HG02970 (cell line): ENCODE measurements around the gene MTRF1L.
"Not testable (repeated sequence)": the region's sequence is repeated elsewhere in the genome, so short reads cannot be mapped to it uniquely, and the experiment has no call there.

Source experiments
- ATAC-seq: cut with Tn5 transposase; IDR thresholded peaks from one replicate; pipeline ENCODE4 v1.9.1; 2021; ENCODE audit warnings: mild to moderate bottlenecking, moderate library complexity, moderate number of reproducible peaks; ENCODE audit not compliant: unreplicated experiment, low FRiP score

MTRF1L gene

DNA sequence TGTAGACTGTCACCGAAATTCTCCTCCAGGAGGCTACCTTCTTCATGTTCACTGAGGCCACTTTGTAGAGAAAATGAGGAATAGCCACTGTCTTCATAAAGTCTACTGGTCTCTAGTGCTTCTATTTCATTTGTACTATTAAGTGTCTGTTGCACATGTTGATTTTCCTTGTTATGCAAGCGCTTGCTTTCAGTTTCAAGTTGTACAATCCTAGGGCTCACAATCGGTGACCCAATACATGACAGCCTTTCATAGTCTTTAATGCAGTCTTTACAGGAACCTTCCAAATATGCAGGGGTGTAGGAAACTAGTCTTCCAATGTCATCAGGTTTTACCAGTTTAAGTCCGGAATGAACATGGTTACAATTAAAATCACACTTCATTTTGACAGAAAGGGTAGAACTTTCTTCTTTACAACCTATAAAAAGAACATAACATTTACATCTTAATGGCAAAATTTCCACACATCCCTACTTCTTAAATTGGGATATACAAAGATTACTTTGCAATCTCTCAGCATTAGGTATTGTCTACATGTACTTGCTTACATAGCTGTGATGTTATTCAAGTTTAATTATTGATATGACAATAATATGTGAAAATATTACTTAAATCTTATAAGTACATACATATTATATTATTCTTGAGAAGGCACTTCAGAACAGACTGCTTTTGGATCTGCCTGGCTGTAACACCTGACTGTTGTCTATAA, 27.1 kb downstream of the MTRF1L start:
- ATAC-seq: peak; percentile 51

DNA sequence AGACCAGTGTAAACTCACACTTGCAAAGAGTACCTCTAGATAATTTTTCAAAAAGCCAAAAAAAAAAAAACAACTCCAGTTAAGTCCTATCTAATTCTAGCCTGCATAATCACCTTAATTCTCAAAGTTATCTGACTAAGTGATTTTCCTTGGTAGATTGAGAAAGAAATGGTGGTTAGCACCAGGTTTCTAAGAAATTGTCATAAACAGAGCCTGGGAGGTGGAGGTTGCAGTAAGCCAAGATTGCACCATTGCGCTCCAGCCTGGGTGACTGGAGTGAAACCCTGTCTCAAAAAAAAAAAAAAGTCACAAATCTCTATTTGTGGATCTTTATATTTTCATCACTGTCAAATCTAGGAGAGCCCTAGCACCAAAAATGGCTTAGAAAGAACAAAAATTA, 28.6 kb downstream of the MTRF1L start:
- no peak for ATAC-seq

DNA sequence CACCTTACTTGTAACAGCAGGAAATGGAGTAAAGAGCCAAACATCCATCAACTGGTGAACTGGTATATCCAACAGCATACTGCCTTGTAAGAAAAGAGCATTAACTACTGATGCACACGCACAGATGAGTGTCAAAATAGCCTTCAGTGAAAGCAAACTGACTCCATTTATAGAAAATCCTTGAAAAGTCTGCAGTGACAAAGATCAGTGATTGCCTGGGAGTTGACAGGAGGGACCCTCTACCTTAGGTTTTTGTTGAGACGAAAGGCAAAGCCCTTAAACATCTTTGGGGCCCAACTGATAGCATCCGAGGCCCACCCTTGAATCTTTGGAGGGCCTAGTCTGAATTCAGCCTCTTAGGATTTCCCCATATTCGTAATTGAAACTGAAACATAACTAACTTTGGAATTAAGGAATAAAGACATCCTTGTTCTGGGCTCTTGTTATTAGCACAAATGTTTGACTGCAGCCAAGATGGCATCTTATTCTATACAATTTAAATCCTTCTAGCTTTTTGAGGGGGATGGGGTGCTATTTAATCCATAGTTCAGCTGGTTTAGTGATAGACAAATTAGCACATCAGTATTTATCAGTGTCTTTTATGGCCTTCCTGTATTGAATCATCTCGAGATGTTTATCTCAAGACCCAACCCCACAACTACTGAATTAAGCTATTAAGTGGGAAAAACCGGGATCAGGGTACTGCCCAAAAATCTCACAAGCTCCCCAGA, 32.7 kb downstream of the MTRF1L start:
- ATAC-seq: no peak

DNA sequence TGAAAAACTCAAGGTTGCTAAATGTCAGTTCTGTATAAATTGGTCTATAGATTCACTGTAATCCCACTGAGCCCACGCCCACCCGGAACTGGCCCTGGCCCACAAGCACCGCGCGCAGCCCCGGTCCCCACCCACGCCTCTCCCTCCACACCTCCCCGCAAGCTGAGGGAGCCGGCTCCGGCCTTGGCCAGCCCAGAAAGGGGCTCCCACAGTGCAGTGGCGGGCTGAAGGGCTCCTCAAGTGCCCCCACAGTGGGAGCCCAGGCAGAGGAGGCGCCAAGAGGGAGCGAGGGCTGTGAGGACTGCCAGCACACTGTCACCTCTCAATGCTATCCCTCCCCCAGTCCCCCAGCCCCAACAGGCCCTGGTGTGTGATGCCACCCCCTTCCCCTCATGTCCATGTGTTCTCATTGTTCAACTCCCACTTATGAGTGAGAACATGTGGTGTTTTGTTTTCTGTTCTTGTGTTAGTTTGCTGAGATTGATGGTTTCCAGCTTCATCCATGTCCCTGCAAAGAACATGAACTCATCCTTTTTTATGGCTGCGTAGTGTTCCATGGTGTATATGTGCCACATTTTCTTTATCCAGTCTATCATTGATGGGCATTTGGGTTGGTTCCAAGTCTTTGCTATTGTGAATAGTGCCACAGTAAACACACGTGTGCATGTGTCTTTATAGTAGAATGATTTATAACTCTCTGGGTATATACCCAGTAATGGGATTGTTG, 36.2 kb downstream of the MTRF1L start:
- not testable (repeated sequence) for ATAC-seq

DNA sequence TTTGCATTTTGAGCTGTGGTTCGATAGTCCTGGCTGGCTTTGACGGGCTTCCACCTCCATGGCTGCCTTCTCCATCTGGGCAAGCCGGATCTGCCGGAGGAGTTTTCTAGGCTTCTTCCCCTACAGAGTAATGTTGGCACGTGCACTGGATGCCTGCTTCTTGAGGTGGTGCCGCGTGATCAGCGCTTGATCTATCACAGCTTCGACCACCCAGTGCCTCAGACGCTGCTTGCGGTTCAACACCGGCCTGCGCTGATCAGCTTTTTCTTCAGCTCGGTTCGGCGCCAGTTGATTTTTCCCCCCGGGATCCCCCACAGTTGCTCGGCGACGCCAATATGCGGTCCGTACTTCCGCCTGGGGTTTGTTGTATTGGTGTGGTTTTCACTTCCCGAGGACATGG, 43.2 kb downstream of the MTRF1L start:
- no peak for ATAC-seq

DNA sequence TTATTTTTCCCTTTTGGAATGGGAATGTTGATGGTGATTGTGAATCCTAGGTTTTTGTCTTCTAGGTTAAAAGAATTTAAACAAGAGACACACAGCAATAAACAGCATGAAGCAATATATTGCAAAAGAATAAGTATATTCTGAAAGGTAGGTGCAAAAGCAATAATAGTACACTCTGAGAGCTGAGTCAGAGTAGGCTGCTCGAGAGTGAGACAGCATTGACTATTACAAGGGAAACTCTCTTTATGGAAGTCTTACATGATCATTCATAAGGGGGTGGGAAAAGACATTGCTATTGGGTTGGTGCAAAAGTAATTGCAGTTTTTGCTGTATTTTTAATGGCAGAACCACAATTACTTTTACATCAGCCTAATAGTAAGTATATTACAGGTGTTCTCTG, 44.7 kb downstream of the MTRF1L start:
- no peak for ATAC-seq

DNA sequence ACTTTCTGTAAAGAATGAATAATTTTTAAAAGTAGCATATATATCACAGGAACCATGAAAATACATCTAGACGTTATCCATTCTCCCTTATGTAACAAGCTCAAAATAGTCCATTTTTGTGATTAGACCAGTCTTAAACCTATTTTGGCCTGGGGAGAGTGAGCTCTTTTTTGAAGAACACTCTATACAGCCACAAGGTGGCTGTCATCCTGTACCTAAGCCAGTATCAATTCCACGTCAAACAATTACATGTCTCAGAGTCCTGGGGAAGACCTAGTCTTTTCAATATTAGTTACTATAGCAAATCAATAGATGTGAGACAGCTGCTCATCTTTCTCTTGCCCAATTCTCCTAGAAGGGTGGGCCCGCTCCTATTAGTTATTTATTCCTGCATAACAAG, 48.1 kb downstream of the MTRF1L start:
- ATAC-seq: no peak

DNA sequence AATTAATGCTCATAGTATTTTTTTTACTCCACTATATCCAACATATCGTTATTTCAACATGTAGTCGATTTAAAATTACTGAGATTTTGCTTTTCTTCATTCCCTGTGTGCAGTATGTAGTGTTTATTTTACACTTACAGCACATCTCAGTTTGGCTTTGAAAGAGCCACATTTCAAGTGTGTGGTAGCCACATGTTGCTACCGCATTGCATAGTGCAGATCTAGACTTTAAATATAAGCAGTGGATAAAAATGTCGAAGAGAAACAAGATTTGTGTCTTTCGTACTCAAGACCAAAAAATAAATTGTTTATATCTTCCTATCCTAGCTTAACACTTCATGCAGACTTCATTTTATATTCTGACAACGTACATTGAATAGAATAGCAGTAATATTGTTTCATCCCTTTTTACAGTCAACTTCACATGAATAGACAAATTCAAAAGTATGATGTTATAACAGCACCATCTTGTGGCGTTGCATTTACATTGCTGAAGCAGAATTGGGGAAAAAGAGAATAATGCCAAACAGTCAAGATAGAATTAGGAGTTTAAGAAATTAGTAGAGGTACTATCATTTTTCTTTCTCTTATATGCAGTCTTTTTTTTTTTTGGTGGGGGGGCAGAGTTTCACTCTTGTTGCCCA, 49.5 kb downstream of the MTRF1L start:
- no peak for ATAC-seq

DNA sequence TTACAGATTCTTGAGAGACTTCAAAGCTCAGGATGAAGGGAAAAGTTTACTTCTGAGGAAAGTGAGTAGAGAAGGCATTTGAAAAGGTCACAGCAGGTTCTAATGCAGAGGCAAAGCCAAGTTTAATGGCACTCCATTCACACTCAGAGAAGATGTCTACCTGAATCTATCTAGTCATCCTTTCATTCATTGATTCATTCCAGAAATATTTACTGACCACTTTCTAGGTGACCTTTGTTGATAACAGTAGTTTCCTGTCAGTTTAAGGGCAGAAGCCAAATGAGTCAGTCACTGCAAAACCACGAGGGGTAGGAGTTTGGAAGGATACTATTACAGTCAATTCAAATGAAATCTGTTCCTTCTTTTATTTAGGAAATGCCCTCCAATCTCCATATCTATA, 50.5 kb downstream of the MTRF1L start:
- no peak for ATAC-seq

DNA sequence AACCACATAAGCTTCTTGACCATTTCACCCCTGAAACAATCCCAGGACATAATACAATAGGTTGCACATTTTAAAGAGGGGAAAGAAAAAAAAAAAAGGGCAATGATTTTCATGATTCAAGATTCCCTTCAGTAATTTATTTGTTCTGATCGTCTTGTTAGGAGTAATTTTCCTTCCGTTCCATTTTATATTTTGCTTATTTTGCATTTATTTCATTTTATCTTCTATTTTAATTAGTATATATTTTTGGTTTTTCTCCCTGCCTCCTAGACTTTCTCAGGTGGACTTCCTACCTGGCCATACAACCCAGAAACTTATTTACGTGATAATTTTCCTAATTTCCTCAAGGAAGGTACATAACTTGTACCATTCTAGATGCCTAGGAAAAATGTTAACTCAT, 52.3 kb downstream of the MTRF1L start:
- ATAC-seq: no peak

DNA sequence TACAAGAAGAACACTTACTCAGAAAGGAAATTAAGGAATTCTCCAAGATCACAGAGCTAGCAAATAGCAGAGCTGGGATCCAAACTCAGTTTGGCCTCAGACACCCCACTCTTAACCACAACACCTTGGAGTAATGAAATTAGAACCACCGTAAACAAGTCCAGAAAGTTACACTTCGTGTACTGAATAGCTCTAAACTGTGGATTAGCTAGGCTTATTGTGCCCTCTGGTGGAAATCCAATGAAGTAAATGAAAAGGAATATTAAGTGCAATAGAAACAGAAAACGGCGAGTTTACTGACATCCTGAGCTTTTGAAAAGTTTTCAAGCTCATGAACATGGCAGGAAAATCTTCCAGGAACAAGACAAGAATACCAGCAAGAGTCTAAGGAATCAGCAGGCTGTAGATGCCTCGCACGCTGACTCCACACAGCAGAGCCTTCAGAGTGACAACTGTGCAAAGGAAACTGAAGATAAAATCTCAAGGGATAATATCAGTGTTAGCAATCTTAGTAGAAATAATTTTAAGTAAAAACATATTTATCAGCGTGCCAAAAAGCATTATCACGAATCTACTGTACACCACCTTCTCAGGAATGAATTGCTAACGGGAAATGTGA, 54.2 kb downstream of the MTRF1L start:
- no peak for ATAC-seq

DNA sequence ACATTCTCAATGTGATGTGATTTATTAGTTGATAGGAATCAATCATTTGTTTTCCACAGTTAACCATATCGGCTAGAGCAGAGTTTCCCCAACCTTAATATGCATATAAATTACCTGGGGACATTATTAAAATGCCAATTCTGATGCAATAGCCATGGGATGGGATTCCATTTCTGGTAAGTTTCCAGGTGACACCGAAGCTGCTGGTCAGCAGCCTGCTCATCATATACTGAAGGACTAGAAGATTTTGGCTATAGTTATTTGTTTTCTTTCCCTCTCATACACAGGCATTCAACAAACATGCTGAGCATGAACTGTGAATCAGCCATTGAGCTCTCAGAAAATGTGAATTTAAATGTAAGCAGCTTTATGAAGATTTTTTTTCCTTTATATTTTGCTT, 55.5 kb downstream of the MTRF1L start:
- no peak for ATAC-seq

DNA sequence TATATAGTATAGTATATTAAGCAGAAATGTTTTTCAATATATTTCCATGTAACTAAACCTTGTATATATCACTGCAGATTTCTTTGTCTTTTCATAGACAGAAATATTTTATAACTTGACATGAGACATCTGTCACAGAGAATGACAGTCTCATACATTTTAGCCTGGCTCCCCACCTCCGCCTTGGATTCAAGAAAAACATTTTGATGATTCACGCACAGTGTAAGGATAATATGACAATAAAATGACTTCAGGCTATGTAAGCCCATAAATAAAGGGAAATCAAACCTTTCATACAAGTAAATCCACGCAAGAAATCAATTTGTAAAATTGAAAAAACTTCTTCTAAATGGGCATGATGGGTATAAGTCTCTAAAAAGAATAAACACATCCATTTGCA, 56.0 kb downstream of the MTRF1L start:
- ATAC-seq: no peak

DNA sequence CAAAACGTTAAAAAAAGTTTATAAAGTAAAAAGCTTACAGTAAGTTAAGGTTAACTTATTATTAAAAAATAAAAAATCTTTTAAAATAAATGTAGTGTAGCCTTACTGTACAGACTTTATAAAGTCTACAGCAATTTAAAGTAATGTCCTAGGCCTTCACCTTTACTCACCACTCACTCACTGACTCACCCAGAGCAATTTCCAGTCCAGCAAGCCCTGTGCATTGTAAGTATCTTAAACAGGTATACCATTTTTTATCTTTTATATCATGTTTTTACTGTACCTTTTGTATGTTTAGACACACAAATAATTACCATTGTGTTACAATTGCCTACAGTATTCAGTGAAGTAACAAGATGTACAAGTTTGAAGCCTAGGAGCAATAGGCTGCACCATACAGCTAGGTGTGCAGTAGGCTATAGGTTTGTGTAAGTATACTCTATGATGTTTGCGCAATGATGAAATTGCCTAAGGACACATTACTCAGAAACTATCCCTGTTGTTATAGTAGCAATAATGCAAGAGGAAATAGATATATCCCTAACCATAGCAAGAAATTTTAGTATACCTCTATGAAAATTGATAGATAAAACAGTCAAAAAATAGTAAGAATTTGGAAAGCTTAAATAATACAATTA, 59.1 kb downstream of the MTRF1L start:
- no peak for ATAC-seq

DNA sequence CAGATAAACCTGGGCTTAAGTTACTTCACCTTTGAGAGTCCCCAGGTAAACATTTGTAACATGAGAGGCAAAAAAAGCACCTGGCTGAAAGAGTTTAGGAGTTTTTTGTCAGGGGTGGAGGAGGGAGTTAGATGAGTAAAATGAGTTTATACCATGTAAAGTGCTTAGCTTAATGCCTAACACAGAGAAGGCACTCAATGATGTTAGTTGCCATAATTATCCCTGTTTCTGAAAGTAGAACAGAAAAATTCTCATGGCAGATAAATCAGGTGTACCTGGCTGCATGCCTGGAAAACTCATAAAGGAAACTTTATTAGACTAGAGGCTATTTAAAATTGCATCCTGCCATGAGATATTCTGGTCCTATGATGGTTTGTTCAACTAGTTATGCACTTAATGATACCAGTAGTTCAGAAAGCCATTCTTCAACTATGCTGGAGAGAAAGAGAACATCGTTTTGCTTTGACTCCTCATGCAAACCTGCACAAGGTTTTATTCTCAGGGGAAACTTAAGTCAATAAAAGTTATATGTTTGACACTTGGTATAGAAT, 60.1 kb downstream of the MTRF1L start:
- no peak for ATAC-seq

DNA sequence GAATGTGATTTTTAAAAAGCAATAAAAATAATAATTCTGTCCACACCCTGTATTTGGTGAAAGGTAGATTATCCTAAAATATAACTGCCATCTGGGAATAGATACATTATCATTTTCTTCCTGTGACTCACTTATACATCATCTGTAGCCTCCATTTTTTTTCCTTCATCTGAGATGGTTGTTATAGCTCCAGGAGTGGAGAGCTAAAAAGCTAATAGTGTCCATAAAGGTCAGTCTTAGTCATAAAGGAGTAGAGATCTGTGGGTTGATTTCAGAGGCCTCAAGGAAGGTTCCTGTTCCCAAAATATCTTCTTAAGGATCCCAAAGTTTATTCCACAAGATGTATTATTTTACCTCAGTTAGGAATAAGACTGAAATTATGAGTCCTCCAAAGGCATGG, 60.8 kb downstream of the MTRF1L start:
- no peak for ATAC-seq
